ENCODE measurements around the gene C16orf92.

Gene C16orf92

GRCh38 chr16:30063278-30063892 lies 40.4 kb downstream of the C16orf92 start:
- no peak for DNase-seq

GRCh38 chr16:30063893-30064728 lies 41.1 kb downstream of the C16orf92 start:
- peak; percentile 67 for DNase-seq

GRCh38 chr16:30064729-30065101 lies 41.7 kb downstream of the C16orf92 start:
- no peak for DNase-seq

- DNase-seq: peak; percentile 95
Measured at GRCh38 chr16:30065102-30065942, 42.3 kb downstream of the C16orf92 start, which contains the start of gene ALDOA. ALDOA (plus strand) TSS chr16:30065760; CDS start chr16:30066898, 1,138 bp downstream.

GRCh38 chr16:30065943-30066760 lies 43.2 kb downstream of the C16orf92 start:
- DNase-seq: no peak

GRCh38 chr16:30066761-30067583 lies 44.0 kb downstream of the C16orf92 start:
- no peak for DNase-seq

GRCh38 chr16:30067584-30067916 lies 44.6 kb downstream of the C16orf92 start:
- no peak for DNase-seq

- no peak for DNase-seq
Measured at GRCh38 chr16:30068333-30068732, 45.3 kb downstream of the C16orf92 start.

GRCh38 chr16:30068750-30069610 lies 46.0 kb downstream of the C16orf92 start:
- no peak for DNase-seq

GRCh38 chr16:30069611-30070462 lies 46.8 kb downstream of the C16orf92 start:
- DNase-seq: no peak

- no peak for DNase-seq
Measured at GRCh38 chr16:30070490-30070889, 47.5 kb downstream of the C16orf92 start.

All from activated CD4-positive, CD25-positive, alpha-beta regulatory T cell treated with anti-CD3 and anti-CD28 coated beads, Interleukin-2, amount 50 U/mL, for 72 hours (primary cell).